Activated CD4-positive, alpha-beta memory T cell treated with anti-CD3 and anti-CD28 coated beads for 36 hours (primary cell): Measurements from ENCODE around the gene DHRS7B. TPM values are rescaled to one million over a fixed set of nuclear protein-coding genes. Genes with fewer than 3 reads are reported as not detected.

Experiments
- CTCF ChIA-PET: fragments of 350-600 bp; sonication (Branson Sonifier 250); formaldehyde crosslinking; loops from one replicate; lab custom pipeline; 2021; ENCODE audit warnings: antibody characterized with exemption, inconsistent platforms; lab: Charles Lee
- POLR2A ChIA-PET: fragments of 350-600 bp; sonication (Branson Sonifier 250); formaldehyde crosslinking; loops from one replicate; lab custom pipeline; 2021; ENCODE audit warnings: antibody characterized with exemption; lab: Charles Lee
- DNase-seq: peaks from one replicate; pipeline ENCODE4 v3.0.0-alpha.2; 2020
- H3K27ac Mint-ChIP-seq: one replicate; pipeline ENCODE4 v1.8.0; 2021; ENCODE audit warnings: mixed read lengths
- H3K27me3 Mint-ChIP-seq: one replicate; pipeline ENCODE4 v1.8.0; 2021; ENCODE audit warnings: mixed read lengths
- H3K36me3 Mint-ChIP-seq: one replicate; pipeline ENCODE4 v1.8.0; 2021; ENCODE audit warnings: mixed read lengths
- H3K4me1 Mint-ChIP-seq: one replicate; pipeline ENCODE4 v1.8.0; 2021; ENCODE audit warnings: low read depth, mixed read lengths
- H3K4me3 Mint-ChIP-seq: one replicate; pipeline ENCODE4 v1.8.0; 2021; ENCODE audit warnings: mild to moderate bottlenecking, mixed read lengths
- H3K9me3 Mint-ChIP-seq: one replicate; pipeline ENCODE4 v1.8.0; 2021; ENCODE audit warnings: mixed read lengths
- intact Hi-C: fragments of 100-400 bp; cut with micrococcal nuclease; formaldehyde crosslinking; loops from one replicate; pipeline ENCODE4 v1.15.1; 2023
- total RNA-seq, 2 experiments: library from RNA; stranded (reverse); gene quantifications; one replicate each; pipeline ENCODE4 v1.2.3, GENCODE V29; 2021

The DHRS7B gene
- total RNA-seq, 2 experiments from 2014 or later, result 13.5 to 15.9 TPM

GRCh38 chr17:21173543-21173942 is 46.8 kb downstream of the DHRS7B start:
- ChIA-PET POLR2A (no interaction called here), CTCF (no interaction called here)
- Mint-ChIP-seq H3K9me3 (no peaks in the 10 kb centered on the region), H3K4me3 (no peak overlapping the region), H3K27ac (no peak overlapping the region), H3K27me3 (no peaks in the 10 kb centered on the region), H3K36me3 (peaks cover 12% of the 10 kb centered on the region), H3K4me1 (peaks cover 13% of the 10 kb centered on the region)
- no peak for DNase-seq
- intact Hi-C loops, result no loop called here

GRCh38 chr17:21174186-21174585 is 47.4 kb downstream of the DHRS7B start:
- Mint-ChIP-seq H3K27me3 (no peaks in the 10 kb centered on the region), H3K27ac (no peak overlapping the region), H3K4me3 (no peak overlapping the region), H3K4me1 (peaks cover 13% of the 10 kb centered on the region), H3K9me3 (no peaks in the 10 kb centered on the region), H3K36me3 (peaks cover 12% of the 10 kb centered on the region)
- no peak for DNase-seq
- CTCF ChIA-PET, result no interaction called here
- intact Hi-C loops, result no loop called here
- POLR2A ChIA-PET, result no interaction called here

- Mint-ChIP-seq H3K4me3 (no peak overlapping the region), H3K9me3 (no peaks in the 10 kb centered on the region), H3K27me3 (no peaks in the 10 kb centered on the region), H3K36me3 (peaks cover 12% of the 10 kb centered on the region), H3K27ac (no peak overlapping the region), H3K4me1 (peaks cover 13% of the 10 kb centered on the region)
- intact Hi-C loops, result no loop called here
- ChIA-PET CTCF (interaction anchor here (0.6 kb wide), 1 partner anchor 409 kb away, joined by 3 read pairs; no protein-coding TSS in a partner anchor), POLR2A (no interaction called here)
- no peak for DNase-seq
These were observed 47.9 kb downstream of the DHRS7B start for GRCh38 chr17:21174713-21175112.

GRCh38 chr17:21176773-21177395 is 50.1 kb downstream of the DHRS7B start:
- ChIA-PET POLR2A (no interaction called here), CTCF (no interaction called here)
- Mint-ChIP-seq H3K9me3 (no peaks in the 10 kb centered on the region), H3K27ac (no peak overlapping the region), H3K4me3 (no peak overlapping the region), H3K27me3 (no peaks in the 10 kb centered on the region), H3K36me3 (peaks cover 10% of the 10 kb centered on the region), H3K4me1 (peaks cover 2% of the 10 kb centered on the region)
- intact Hi-C loops, result no loop called here
- DNase-seq, result no peak

GRCh38 chr17:21177401-21177800 is 50.6 kb downstream of the DHRS7B start:
- Mint-ChIP-seq H3K27ac (no peak overlapping the region), H3K4me1 (no peaks in the 10 kb centered on the region), H3K4me3 (no peak overlapping the region), H3K27me3 (no peaks in the 10 kb centered on the region), H3K36me3 (peaks cover 7% of the 10 kb centered on the region), H3K9me3 (no peaks in the 10 kb centered on the region)
- CTCF ChIA-PET, result no interaction called here
- intact Hi-C loops, result no loop called here
- no peak for DNase-seq
- POLR2A ChIA-PET, result no interaction called here

- Mint-ChIP-seq H3K27ac (no peak overlapping the region), H3K4me1 (no peaks in the 10 kb centered on the region), H3K9me3 (no peaks in the 10 kb centered on the region), H3K36me3 (peaks cover 7% of the 10 kb centered on the region), H3K27me3 (no peaks in the 10 kb centered on the region), H3K4me3 (no peak overlapping the region)
- CTCF ChIA-PET, result no interaction called here
- POLR2A ChIA-PET, result no interaction called here
- intact Hi-C loops, result no loop called here
- no peak for DNase-seq
These were observed 51.3 kb downstream of the DHRS7B start for GRCh38 chr17:21177854-21178600.

GRCh38 chr17:21183468-21183867 is 56.7 kb downstream of the DHRS7B start:
- peaks cover 15% of the 10 kb centered on the region for H3K36me3 Mint-ChIP-seq
- H3K27me3 Mint-ChIP-seq, result no peaks in the 10 kb centered on the region
- no peak for DNase-seq
- H3K4me3 Mint-ChIP-seq, result no peak overlapping the region
- H3K9me3 Mint-ChIP-seq, result no peaks in the 10 kb centered on the region
- H3K27ac Mint-ChIP-seq, result no peak overlapping the region
- intact Hi-C loops, result no loop called here
- ChIA-PET CTCF (no interaction called here), POLR2A (no interaction called here)
- H3K4me1 Mint-ChIP-seq, result peaks cover 5% of the 10 kb centered on the region

GRCh38 chr17:21184570-21184969 is 57.8 kb downstream of the DHRS7B start:
- ChIA-PET CTCF (no interaction called here), POLR2A (no interaction called here)
- peaks cover 16% of the 10 kb centered on the region for H3K36me3 Mint-ChIP-seq
- intact Hi-C loops, result no loop called here
- H3K4me1 Mint-ChIP-seq, result peaks cover 5% of the 10 kb centered on the region
- no peaks in the 10 kb centered on the region for H3K9me3 Mint-ChIP-seq
- no peak overlapping the region for H3K27ac Mint-ChIP-seq
- no peak for DNase-seq
- H3K4me3 Mint-ChIP-seq, result no peak overlapping the region
- no peaks in the 10 kb centered on the region for H3K27me3 Mint-ChIP-seq

- ChIA-PET CTCF (no interaction called here), POLR2A (no interaction called here)
- intact Hi-C loops, result no loop called here
- Mint-ChIP-seq H3K27ac (no peak overlapping the region), H3K4me1 (peaks cover 5% of the 10 kb centered on the region), H3K4me3 (no peak overlapping the region), H3K27me3 (no peaks in the 10 kb centered on the region), H3K9me3 (no peaks in the 10 kb centered on the region), H3K36me3 (peaks cover 16% of the 10 kb centered on the region)
- no peak for DNase-seq
These were observed 58.3 kb downstream of the DHRS7B start for GRCh38 chr17:21185061-21185460.

- no peak overlapping the region for H3K4me3 Mint-ChIP-seq
- peaks cover 5% of the 10 kb centered on the region for H3K4me1 Mint-ChIP-seq
- ChIA-PET CTCF (no interaction called here), POLR2A (no interaction called here)
- H3K36me3 Mint-ChIP-seq, result peaks cover 18% of the 10 kb centered on the region
- no peak overlapping the region for H3K27ac Mint-ChIP-seq
- H3K9me3 Mint-ChIP-seq, result no peaks in the 10 kb centered on the region
- intact Hi-C loops, result no loop called here
- no peak for DNase-seq
- no peaks in the 10 kb centered on the region for H3K27me3 Mint-ChIP-seq
These were observed 59.8 kb downstream of the DHRS7B start for GRCh38 chr17:21186399-21187187.

GRCh38 chr17:21189361-21189760 is 62.6 kb downstream of the DHRS7B start:
- Mint-ChIP-seq H3K36me3 (peaks cover 19% of the 10 kb centered on the region), H3K9me3 (no peaks in the 10 kb centered on the region), H3K27me3 (no peaks in the 10 kb centered on the region), H3K4me3 (no peak overlapping the region), H3K4me1 (peaks cover 6% of the 10 kb centered on the region), H3K27ac (no peak overlapping the region)
- ChIA-PET POLR2A (no interaction called here), CTCF (interaction anchor here (0.9 kb wide), 1 partner anchor 70 kb away, joined by 3 read pairs; no protein-coding TSS in a partner anchor)
- intact Hi-C loops, result no loop called here
- DNase-seq, result no peak

- DNase-seq, result no peak
- H3K27me3 Mint-ChIP-seq, result no peaks in the 10 kb centered on the region
- ChIA-PET CTCF (interaction anchor here (0.9 kb wide), 1 partner anchor 71 kb away, joined by 3 read pairs; no protein-coding TSS in a partner anchor), POLR2A (interaction anchor here (0.6 kb wide), 2 partner anchors 20 to 61 kb away, joined by 3 to 4 read pairs; no protein-coding TSS in a partner anchor)
- intact Hi-C loops, result no loop called here
- no peak overlapping the region for H3K27ac Mint-ChIP-seq
- H3K9me3 Mint-ChIP-seq, result no peaks in the 10 kb centered on the region
- peaks cover 6% of the 10 kb centered on the region for H3K4me1 Mint-ChIP-seq
- peaks cover 13% of the 10 kb centered on the region for H3K36me3 Mint-ChIP-seq
- no peak overlapping the region for H3K4me3 Mint-ChIP-seq
These were observed 63.3 kb downstream of the DHRS7B start for GRCh38 chr17:21190078-21190477.
